Nephron progenitor cell (in vitro differentiated cells): Measurements from ENCODE around the gene ANKRD13A.

Experiments used
- DNase-seq: peaks from one replicate; pipeline ENCODE4 v3.0.0; 2021
- H3K27ac Mint-ChIP-seq: 2 replicates; pipeline ENCODE4 v1.8.0; 2021; ENCODE audit warnings: mild to moderate bottlenecking, moderate library complexity, mixed read lengths
- H3K27me3 Mint-ChIP-seq: 2 replicates; pipeline ENCODE4 v1.8.0; 2021; ENCODE audit warnings: mild to moderate bottlenecking, low read depth, mixed read lengths; ENCODE audit not compliant: poor library complexity
- H3K36me3 Mint-ChIP-seq: 2 replicates; pipeline ENCODE4 v1.8.0; 2021; ENCODE audit warnings: low read depth, mixed read lengths
- H3K4me1 Mint-ChIP-seq: 2 replicates; pipeline ENCODE4 v1.8.0; 2021; ENCODE audit warnings: mixed read lengths
- H3K4me3 Mint-ChIP-seq: 2 replicates; pipeline ENCODE4 v1.8.0; 2021; ENCODE audit warnings: mild to moderate bottlenecking, moderate library complexity, mixed read lengths
- H3K9me3 Mint-ChIP-seq: 2 replicates; pipeline ENCODE4 v1.8.0; 2021; ENCODE audit warnings: mild to moderate bottlenecking, moderate library complexity, mixed read lengths
- CTCF ChIP-seq: fragments of 200-600 bp; sonication (generic); IDR thresholded peaks from 2 replicates; pipeline ENCODE4 v1.5.0; 2021; ENCODE audit warnings: antibody characterized with exemption

Gene ANKRD13A

GRCh38 chr12:109962398-109962797 lies 36.8 kb upstream of the ANKRD13A start:
- Mint-ChIP-seq H3K9me3 (no peaks in the 10 kb centered on the region), H3K27me3 (no peaks in the 10 kb centered on the region), H3K4me1 (no peaks in the 10 kb centered on the region), H3K36me3 (peaks cover 66% of the 10 kb centered on the region), H3K4me3 (no peak overlapping the region), H3K27ac (no peak overlapping the region)
- no peak for TF ChIP-seq CTCF
- DNase-seq = no peak

- no peak for TF ChIP-seq CTCF
Measured at GRCh38 chr12:109963330-109963729, 35.9 kb upstream of the ANKRD13A start.

GRCh38 chr12:109963743-109964429 lies 35.3 kb upstream of the ANKRD13A start:
- TF ChIP-seq CTCF = no peak
- no peak overlapping the region for H3K4me3 Mint-ChIP-seq
- H3K27me3 Mint-ChIP-seq = no peaks in the 10 kb centered on the region
- H3K9me3 Mint-ChIP-seq = no peaks in the 10 kb centered on the region
- DNase-seq = no peak
- peak overlapping the region; percentile 66 for H3K27ac Mint-ChIP-seq
- peaks cover 58% of the 10 kb centered on the region for H3K36me3 Mint-ChIP-seq
- H3K4me1 Mint-ChIP-seq = no peaks in the 10 kb centered on the region

More at GRCh38 chr12:109963330-109963729, 35.9 kb upstream of the ANKRD13A start:
- H3K36me3 Mint-ChIP-seq = peaks cover 64% of the 10 kb centered on the region
- H3K4me3 Mint-ChIP-seq = no peak overlapping the region
- no peaks in the 10 kb centered on the region for H3K9me3 Mint-ChIP-seq
- no peaks in the 10 kb centered on the region for H3K4me1 Mint-ChIP-seq
- no peak for DNase-seq
- no peaks in the 10 kb centered on the region for H3K27me3 Mint-ChIP-seq
- H3K27ac Mint-ChIP-seq = no peak overlapping the region

GRCh38 chr12:109966546-109966945 lies 32.7 kb upstream of the ANKRD13A start:
- H3K36me3 Mint-ChIP-seq = peaks cover 48% of the 10 kb centered on the region
- H3K4me1 Mint-ChIP-seq = no peaks in the 10 kb centered on the region
- H3K4me3 Mint-ChIP-seq = no peak overlapping the region
- no peak for TF ChIP-seq CTCF
- no peaks in the 10 kb centered on the region for H3K27me3 Mint-ChIP-seq
- no peak for DNase-seq
- no peaks in the 10 kb centered on the region for H3K9me3 Mint-ChIP-seq
- no peak overlapping the region for H3K27ac Mint-ChIP-seq

GRCh38 chr12:109967383-109968031 lies 31.7 kb upstream of the ANKRD13A start:
- DNase-seq = no peak
- peaks cover 51% of the 10 kb centered on the region for H3K36me3 Mint-ChIP-seq
- H3K4me1 Mint-ChIP-seq = no peaks in the 10 kb centered on the region
- no peaks in the 10 kb centered on the region for H3K27me3 Mint-ChIP-seq
- H3K27ac Mint-ChIP-seq = peak overlapping the region; percentile 80
- no peak overlapping the region for H3K4me3 Mint-ChIP-seq
- no peak for TF ChIP-seq CTCF
- H3K9me3 Mint-ChIP-seq = no peaks in the 10 kb centered on the region

- Mint-ChIP-seq H3K27me3 (no peaks in the 10 kb centered on the region), H3K4me3 (no peak overlapping the region), H3K27ac (peak overlapping the region; percentile 48), H3K4me1 (no peaks in the 10 kb centered on the region), H3K9me3 (no peaks in the 10 kb centered on the region), H3K36me3 (peaks cover 51% of the 10 kb centered on the region)
- no peak for DNase-seq
- TF ChIP-seq CTCF = no peak
Measured at GRCh38 chr12:109968032-109968420, 31.2 kb upstream of the ANKRD13A start.
